NCI-H460 (cell line): ENCODE measurements around the gene DNAJC8. TPM values are rescaled to one million over a fixed set of nuclear protein-coding genes. Genes with fewer than 3 reads are reported as not detected.

Source experiments
- DNase-seq: peaks from one replicate; pipeline ENCODE4 v3.0.0-alpha.2; 2016; ENCODE audit warnings: low read depth; ENCODE audit errors: extremely low read depth
- total RNA-seq: library from RNA; depleted of rRNA; stranded (reverse); fragments of >200 nt; shearing (Covaris generic); gene quantifications from 2 replicates; pipeline ENCODE4 v1.2.3, GENCODE V29; 2014

Gene DNAJC8
- total RNA-seq, 1 experiment from 2014 or later = 59.6 TPM

GRCh38 chr1:28256197-28256827 lies 23.5 kb upstream of the DNAJC8 start:
- no peak for DNase-seq

GRCh38 chr1:28249866-28250295 lies 17.1 kb upstream of the DNAJC8 start:
- DNase-seq = no peak

GRCh38 chr1:28249013-28249865 lies 16.4 kb upstream of the DNAJC8 start:
- peak; percentile 85 for DNase-seq

GRCh38 chr1:28248273-28249012 lies 15.6 kb upstream of the DNAJC8 start:
- peak; percentile 71 for DNase-seq

GRCh38 chr1:28247612-28248272 lies 14.9 kb upstream of the DNAJC8 start:
- no peak for DNase-seq

GRCh38 chr1:28246427-28246832 lies 13.6 kb upstream of the DNAJC8 start:
- no peak for DNase-seq

- no peak for DNase-seq
Measured at GRCh38 chr1:28244549-28245251, 11.9 kb upstream of the DNAJC8 start.

- no peak for DNase-seq
Measured at GRCh38 chr1:28243685-28244311, 11.0 kb upstream of the DNAJC8 start.

- no peak for DNase-seq
Measured at GRCh38 chr1:28241638-28242241, 8.9 kb upstream of the DNAJC8 start.

- no peak for DNase-seq
Measured at GRCh38 chr1:28240024-28240423, 7.2 kb upstream of the DNAJC8 start.

- no peak for DNase-seq
Measured at GRCh38 chr1:28239004-28239403, 6.2 kb upstream of the DNAJC8 start.

GRCh38 chr1:28236656-28237322 lies 4.0 kb upstream of the DNAJC8 start:
- no peak for DNase-seq

- peak; percentile 96 for DNase-seq
Measured at GRCh38 chr1:28235755-28236655, 3.2 kb upstream of the DNAJC8 start, which contains the start of gene ATP5IF1. Gene ATP5IF1 (plus strand): TSS chr1:28236124. CDS start chr1:28236184, 60 bp downstream.

GRCh38 chr1:28233264-28233606 lies 406 bp upstream of the DNAJC8 start:
- no peak for DNase-seq

- DNase-seq = no peak
Measured at GRCh38 chr1:28229996-28230395, 2.8 kb downstream of the DNAJC8 start.

- no peak for DNase-seq
Measured at GRCh38 chr1:28229089-28229488, 3.7 kb downstream of the DNAJC8 start.

- no peak for DNase-seq
Measured at GRCh38 chr1:28213315-28213714, 19.5 kb downstream of the DNAJC8 start.

GRCh38 chr1:28209700-28210099 lies 23.1 kb downstream of the DNAJC8 start:
- DNase-seq = no peak
